ENCODE results near the gene CARD6.

CARD6 gene

DNA sequence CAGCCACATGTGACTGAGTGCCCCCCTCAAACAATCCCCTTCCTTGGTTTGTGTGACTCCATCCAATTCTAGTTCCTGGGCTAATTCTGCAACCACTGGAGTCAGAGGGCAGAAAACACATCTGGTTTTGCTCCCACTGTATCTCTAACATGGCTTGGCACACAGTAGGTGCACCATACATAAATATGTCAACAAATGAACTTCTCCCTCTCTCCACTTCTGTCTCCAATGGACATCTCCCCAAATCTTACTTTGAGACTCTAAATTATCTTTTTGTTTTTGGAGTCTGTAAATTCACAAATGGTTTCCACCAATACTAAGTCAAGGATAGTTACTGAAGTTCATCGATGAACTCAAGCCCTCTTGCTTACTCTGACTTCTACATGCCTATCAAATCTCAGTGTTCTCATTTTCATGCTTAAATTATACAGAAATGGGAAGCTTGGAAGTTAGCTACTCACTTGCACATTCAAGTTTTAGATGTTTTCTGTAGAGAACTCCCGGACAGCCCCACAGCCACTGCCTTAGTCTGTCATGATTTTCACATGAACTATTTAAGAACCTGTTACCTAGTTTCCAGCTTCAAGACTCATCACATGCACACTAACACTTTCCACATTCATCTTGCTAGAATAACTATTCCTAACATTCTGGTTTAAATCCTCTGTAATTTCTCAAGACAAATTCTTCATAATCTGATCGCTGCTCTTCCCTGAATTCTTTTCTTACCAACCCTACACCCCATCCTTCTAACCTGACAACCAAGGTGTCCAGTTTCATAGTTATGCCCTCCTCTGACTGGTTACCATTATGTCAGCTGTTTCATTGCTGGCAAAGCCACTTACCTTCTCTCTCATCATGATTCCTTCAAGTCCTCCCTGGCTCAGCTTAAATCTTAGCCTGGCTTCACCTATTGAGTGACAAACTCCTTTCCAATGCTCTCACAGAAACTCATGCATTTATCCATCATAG, 12.2 kb upstream of the CARD6 start:
- Histone ChIP-seq H3K4me3 (ENCODE audit: low read depth in 1 of 2, low read length in 2 of 2) (no peak overlapping the region), H3K4me1 (ENCODE audit: insufficient read depth, low read length) (peaks cover 15% of the 10 kb centered on the region)

DNA sequence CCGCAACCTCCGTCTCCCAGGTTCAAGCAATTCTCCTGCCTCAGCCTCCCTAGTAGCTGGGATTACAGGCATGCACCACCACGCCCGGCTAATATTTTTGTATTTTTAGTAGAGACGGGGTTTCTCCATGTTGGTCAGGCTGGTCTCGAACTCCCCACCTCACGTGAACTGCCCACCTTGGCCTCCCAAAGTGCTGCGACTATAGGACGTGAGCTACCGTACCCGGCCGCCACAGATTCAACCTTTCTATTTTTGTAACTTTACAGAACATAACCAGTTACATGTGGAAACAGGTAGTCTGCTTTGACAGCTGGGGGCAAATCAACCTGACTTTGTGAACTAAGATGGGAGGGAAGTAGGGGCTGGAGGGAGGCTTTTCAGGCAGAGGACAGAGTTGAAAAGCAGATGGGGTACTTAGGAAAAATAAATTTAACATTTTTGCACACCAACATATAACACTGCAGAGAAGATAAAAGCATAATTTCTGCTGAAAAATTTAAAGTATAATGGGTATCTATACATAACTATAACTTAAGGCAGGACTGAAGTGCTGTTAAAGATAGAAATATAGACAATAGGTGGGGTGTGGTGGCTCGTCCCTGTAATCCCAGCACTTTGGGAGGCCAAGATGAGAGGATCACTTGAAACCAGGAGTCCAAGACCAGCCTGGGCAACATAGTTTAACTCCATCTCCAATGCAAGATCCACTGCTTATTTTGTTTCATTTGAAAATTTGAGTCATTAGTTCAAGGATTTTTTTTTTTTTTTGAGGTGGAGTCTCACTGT, 11.2 kb upstream of the CARD6 start:
- peaks cover 18% of the 10 kb centered on the region for H3K4me1 ChIP-seq (ENCODE audit: insufficient read depth, low read length)
- H3K9ac ChIP-seq (ENCODE audit: low read depth, low read length) = no peak overlapping the region
- TF ChIP-seq, protein P1, sequence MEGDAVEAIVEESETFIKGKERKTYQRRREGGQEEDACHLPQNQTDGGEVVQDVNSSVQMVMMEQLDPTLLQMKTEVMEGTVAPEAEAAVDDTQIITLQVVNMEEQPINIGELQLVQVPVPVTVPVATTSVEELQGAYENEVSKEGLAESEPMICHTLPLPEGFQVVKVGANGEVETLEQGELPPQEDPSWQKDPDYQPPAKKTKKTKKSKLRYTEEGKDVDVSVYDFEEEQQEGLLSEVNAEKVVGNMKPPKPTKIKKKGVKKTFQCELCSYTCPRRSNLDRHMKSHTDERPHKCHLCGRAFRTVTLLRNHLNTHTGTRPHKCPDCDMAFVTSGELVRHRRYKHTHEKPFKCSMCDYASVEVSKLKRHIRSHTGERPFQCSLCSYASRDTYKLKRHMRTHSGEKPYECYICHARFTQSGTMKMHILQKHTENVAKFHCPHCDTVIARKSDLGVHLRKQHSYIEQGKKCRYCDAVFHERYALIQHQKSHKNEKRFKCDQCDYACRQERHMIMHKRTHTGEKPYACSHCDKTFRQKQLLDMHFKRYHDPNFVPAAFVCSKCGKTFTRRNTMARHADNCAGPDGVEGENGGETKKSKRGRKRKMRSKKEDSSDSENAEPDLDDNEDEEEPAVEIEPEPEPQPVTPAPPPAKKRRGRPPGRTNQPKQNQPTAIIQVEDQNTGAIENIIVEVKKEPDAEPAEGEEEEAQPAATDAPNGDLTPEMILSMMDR (IDR thresholded peaks at IDR 0.05; ENCODE audit: borderline replicate concordance, extremely low read depth, low read length, poor library complexity, severe bottlenecking) = no peak
- no peak for TF ChIP-seq EZH2 (IDR thresholded peaks at IDR 0.05; ENCODE audit: borderline replicate concordance, low read depth, low read length, severe bottlenecking)
- H4K20me1 ChIP-seq (ENCODE audit: insufficient read depth, low read length) = peaks cover 20% of the 10 kb centered on the region
- H3K9me3 ChIP-seq (ENCODE audit: insufficient read depth, low read length, severe bottlenecking) = no peaks in the 10 kb centered on the region
- H3K79me2 ChIP-seq (ENCODE audit: insufficient read depth, low read length) = peaks cover 39% of the 10 kb centered on the region
- no peak overlapping the region for H2AFZ ChIP-seq (ENCODE audit: low read depth, low read length)
- no peak overlapping the region for H3K4me3 ChIP-seq (ENCODE audit: low read depth in 1 of 2, low read length in 2 of 2)
- H3K36me3 ChIP-seq (ENCODE audit: insufficient read depth, low read length) = peaks cover 74% of the 10 kb centered on the region
- H3K4me2 ChIP-seq (ENCODE audit: insufficient read depth, low read length) = no peak overlapping the region
- ATAC-seq (ENCODE audit: insufficient read depth, low read depth) (no peak), DNase-seq (no peak)
- no peaks in the 10 kb centered on the region for H3K27me3 ChIP-seq (ENCODE audit: insufficient read depth, low read length, poor library complexity)
- no peak overlapping the region for H3K27ac ChIP-seq (ENCODE audit: low read length)

More for the DNA sequence above, 12.2 kb upstream of the CARD6 start:
- TF ChIP-seq EZH2 (IDR thresholded peaks at IDR 0.05; ENCODE audit: borderline replicate concordance, low read depth, low read length, severe bottlenecking) = no peak
- TF ChIP-seq, protein P1 (IDR thresholded peaks at IDR 0.05; ENCODE audit: borderline replicate concordance, extremely low read depth, low read length, poor library complexity, severe bottlenecking) = no peak
- peaks cover 16% of the 10 kb centered on the region for H4K20me1 ChIP-seq (ENCODE audit: insufficient read depth, low read length)
- no peak overlapping the region for H2AFZ ChIP-seq (ENCODE audit: low read depth, low read length)
- H3K27me3 ChIP-seq (ENCODE audit: insufficient read depth, low read length, poor library complexity) = no peaks in the 10 kb centered on the region
- H3K36me3 ChIP-seq (ENCODE audit: insufficient read depth, low read length) = peaks cover 70% of the 10 kb centered on the region
- DNase-seq = no peak
- peaks cover 29% of the 10 kb centered on the region for H3K79me2 ChIP-seq (ENCODE audit: insufficient read depth, low read length)
- no peak overlapping the region for H3K9ac ChIP-seq (ENCODE audit: low read depth, low read length)
- no peaks in the 10 kb centered on the region for H3K9me3 ChIP-seq (ENCODE audit: insufficient read depth, low read length, severe bottlenecking)
- H3K4me2 ChIP-seq (ENCODE audit: insufficient read depth, low read length) = no peak overlapping the region
- no peak for ATAC-seq (ENCODE audit: insufficient read depth, low read depth)
- no peak overlapping the region for H3K27ac ChIP-seq (ENCODE audit: low read length)

DNA sequence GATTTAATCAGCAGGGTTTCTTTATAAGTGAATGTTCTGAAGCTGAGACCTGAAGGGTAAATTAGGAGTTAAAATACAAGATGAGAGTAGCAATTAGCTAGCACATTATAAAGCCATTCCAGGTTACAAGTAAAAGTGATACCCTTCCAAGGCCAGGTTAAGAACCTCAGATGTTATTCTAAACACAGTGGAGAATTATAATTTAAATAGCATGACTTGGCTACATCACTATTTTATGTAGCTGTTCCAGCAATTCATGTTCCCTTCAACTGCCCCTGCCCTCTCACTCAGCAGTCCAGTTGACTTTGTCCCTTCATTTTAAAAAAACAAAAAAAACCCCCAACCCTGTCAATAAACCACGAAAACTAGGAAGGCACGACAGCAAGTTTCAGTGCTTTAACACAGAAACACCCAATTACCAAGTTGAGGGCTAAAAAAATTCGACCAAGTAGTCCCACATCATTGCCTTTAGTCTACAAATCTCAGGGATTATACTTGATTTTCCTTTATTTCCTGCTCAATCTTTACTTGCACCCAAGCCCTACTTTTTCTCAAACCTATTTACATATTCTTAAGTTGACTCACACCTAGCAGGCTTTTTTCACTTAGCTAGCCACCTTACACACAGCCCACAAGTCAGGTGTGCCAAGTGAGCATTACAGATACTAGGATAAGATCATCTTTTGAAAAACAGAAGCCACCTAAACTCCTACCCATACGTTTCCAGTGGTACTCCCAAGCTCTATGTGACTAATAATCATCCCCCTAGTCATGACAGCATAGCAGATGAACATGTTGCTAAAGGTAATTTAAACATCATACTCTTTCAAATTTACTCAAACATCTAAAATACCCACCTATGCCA, 9.6 kb upstream of the CARD6 start:
- Histone ChIP-seq H3K4me3 (ENCODE audit: low read depth in 1 of 2, low read length in 2 of 2) (no peak overlapping the region), H2AFZ (ENCODE audit: low read depth, low read length) (no peak overlapping the region), H3K27ac (ENCODE audit: low read length) (no peak overlapping the region), H4K20me1 (ENCODE audit: insufficient read depth, low read length) (peaks cover 18% of the 10 kb centered on the region), H3K9me3 (ENCODE audit: insufficient read depth, low read length, severe bottlenecking) (no peaks in the 10 kb centered on the region), H3K9ac (ENCODE audit: low read depth, low read length) (no peak overlapping the region), H3K79me2 (ENCODE audit: insufficient read depth, low read length) (peaks cover 39% of the 10 kb centered on the region), H3K36me3 (ENCODE audit: insufficient read depth, low read length) (peaks cover 72% of the 10 kb centered on the region), H3K4me2 (ENCODE audit: insufficient read depth, low read length) (0 out of 2 replicates have a peak overlapping the region, but pooled peaks have one; percentile 8), H3K27me3 (ENCODE audit: insufficient read depth, low read length, poor library complexity) (no peaks in the 10 kb centered on the region), H3K4me1 (ENCODE audit: insufficient read depth, low read length) (peaks cover 26% of the 10 kb centered on the region)
- DNase-seq (no peak), ATAC-seq (ENCODE audit: insufficient read depth, low read depth) (no peak)
- TF ChIP-seq, protein P1 (IDR thresholded peaks at IDR 0.05; ENCODE audit: borderline replicate concordance, extremely low read depth, low read length, poor library complexity, severe bottlenecking) = no peak
- TF ChIP-seq EZH2 (IDR thresholded peaks at IDR 0.05; ENCODE audit: borderline replicate concordance, low read depth, low read length, severe bottlenecking) = no peak
